Uterus (tissue), 4 donors: ENCODE data around the gene MAGEB4. TPM values are rescaled to one million over a fixed set of nuclear protein-coding genes. Genes with fewer than 3 reads are reported as not detected.

Experiments
- DNase-seq, 2 donors: peaks; one replicate each; pipeline ENCODE4 v3.0.0-alpha.2; 2019 to 2020
- H3K27ac ChIP-seq, 2 donors: fragments of 200-600 bp; sonication (generic); 1 replicate in 1 of 2; 2 replicates in 1 of 2; pipeline ENCODE4 v1.5.1; 2016 to 2018
- H3K27me3 ChIP-seq, 2 donors: fragments of 200-600 bp; sonication (generic); one replicate each; pipeline ENCODE4 v1.5.1; 2018 to 2019; ENCODE audit warnings: control low read depth in 1 of 2
- H3K36me3 ChIP-seq, 2 donors: fragments of 200-600 bp; sonication (generic); one replicate each; pipeline ENCODE4 v1.5.1; 2019; ENCODE audit warnings: control low read depth in 1 of 2
- H3K4me1 ChIP-seq, 2 donors: fragments of 200-600 bp; sonication (generic); one replicate each; pipeline ENCODE4 v1.5.1; 2018 to 2019; ENCODE audit warnings: control low read depth in 1 of 2
- H3K4me3 ChIP-seq, 2 donors: fragments of 200-600 bp; sonication (generic); 1 replicate in 1 of 2; 2 replicates in 1 of 2; pipeline ENCODE4 v1.5.1; 2018 to 2019; ENCODE audit warnings: mild to moderate bottlenecking in 1 of 2
- H3K9me3 ChIP-seq, 2 donors: fragments of 200-600 bp; sonication (generic); one replicate each; pipeline ENCODE4 v1.5.1; 2019; ENCODE audit warnings: control low read depth in 1 of 2
- CTCF ChIP-seq, 4 experiments: fragments of 200-600 bp in 2 of 4; fragments of 450-650 bp in 2 of 4; sonication (generic) in 2 of 4; IDR thresholded peaks; one replicate each; pipeline ENCODE4 v1.5.1; 2016 to 2019; ENCODE audit warnings: antibody characterized with exemption in 4 of 4, mild to moderate bottlenecking in 2 of 4, moderate library complexity in 1 of 4
- POLR2A ChIP-seq, 2 donors: fragments of 450-650 bp; IDR thresholded peaks; one replicate each; pipeline ENCODE4 v1.6.1; 2016; ENCODE audit warnings: antibody characterized with exemption in 2 of 2, mild to moderate bottlenecking in 1 of 2, moderate library complexity in 1 of 2
- intact Hi-C: fragments of 100-400 bp; cut with DNase I; formaldehyde crosslinking; loops from one replicate; pipeline ENCODE4 v1.15.1; 2023; ENCODE audit warnings: low total_unique reads
- total RNA-seq, 4 donors: library from RNA; depleted of rRNA in 3 of 4; stranded (reverse); fragments of >200 nt in 3 of 4; gene quantifications; one replicate each; pipeline versions ENCODE4 v1.1.0 to v1.2.4, GENCODE V29; 2014 to 2023
- donor health status: DM: yes; HTN: yes; CAD: no.

MAGEB4 gene
- total RNA-seq, 4 donors from 2014 or later: not detected

- no peak for DNase-seq
- H3K4me3 ChIP-seq: no peak within 1 kb of the TSS
- no peaks in the 10 kb centered on the region for H3K4me1 ChIP-seq
- H3K27ac ChIP-seq: no peak within 1 kb of the TSS
- intact Hi-C loops: no loop called here
- TF ChIP-seq POLR2A (IDR thresholded peaks at IDR 0.05) (no peak), CTCF (IDR thresholded peaks at IDR 0.05) (no peak)
- no peaks in the 10 kb centered on the region for H3K27me3 ChIP-seq
- H3K36me3 ChIP-seq: no peaks in the 10 kb centered on the region
- no peaks in the 10 kb centered on the region for H3K9me3 ChIP-seq
Observed at GRCh38 chrX:30230395-30230794, 11.4 kb upstream of the MAGEB4 start, which contains the start of gene MAGEB3. MAGEB3 (plus strand) TSS chrX:30230657; CDS start chrX:30235925, 5,268 bp downstream.

GRCh38 chrX:30246769-30247489 is 5.1 kb downstream of the MAGEB4 start, which contains the start of gene MAGEB1:
MAGEB1 (plus strand) TSS chrX:30247146; CDS start chrX:30250494, 3,348 bp downstream.
- H3K36me3 ChIP-seq: no peaks in the 10 kb centered on the region
- no peak within 1 kb of the TSS for H3K4me3 ChIP-seq
- no peak for DNase-seq
- intact Hi-C loops: no loop called here
- H3K27ac ChIP-seq: no peak within 1 kb of the TSS
- TF ChIP-seq POLR2A (IDR thresholded peaks at IDR 0.05) (no peak), CTCF (IDR thresholded peaks at IDR 0.05) (no peak)
- H3K9me3 ChIP-seq: no peaks in the 10 kb centered on the region
- no peaks in the 10 kb centered on the region for H3K27me3 ChIP-seq
- H3K4me1 ChIP-seq: no peaks in the 10 kb centered on the region

GRCh38 chrX:30248854-30249253 is 7.1 kb downstream of the MAGEB4 start:
- H3K4me1 ChIP-seq: no peaks in the 10 kb centered on the region
- no peaks in the 10 kb centered on the region for H3K27me3 ChIP-seq
- intact Hi-C loops: no loop called here
- H3K9me3 ChIP-seq: no peaks in the 10 kb centered on the region
- TF ChIP-seq POLR2A (IDR thresholded peaks at IDR 0.05): no peak
- no peak for TF ChIP-seq CTCF (IDR thresholded peaks at IDR 0.05)
- DNase-seq: no peak
- H3K4me3 ChIP-seq: no peak overlapping the region
- no peaks in the 10 kb centered on the region for H3K36me3 ChIP-seq
- no peak overlapping the region for H3K27ac ChIP-seq

DNA sequence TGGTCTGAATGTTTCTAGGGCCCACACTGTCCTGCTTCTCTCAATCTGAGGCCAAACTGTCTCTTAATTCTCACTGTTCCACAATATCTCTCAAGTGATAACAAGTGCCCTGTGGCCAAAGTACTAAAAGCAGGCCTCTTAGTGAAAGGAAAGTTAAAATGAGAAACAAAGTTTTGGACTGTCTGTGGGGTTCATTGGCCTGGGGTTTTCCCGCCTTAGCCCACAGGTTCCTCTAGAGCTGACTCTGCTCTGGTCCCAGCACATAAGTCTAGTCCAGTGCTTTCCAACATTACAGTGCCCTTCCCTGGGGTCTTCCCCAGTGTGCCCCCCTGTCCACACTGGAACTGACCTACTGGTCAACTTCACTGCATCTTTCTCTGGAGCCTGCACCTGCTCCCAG is 11.5 kb downstream of the MAGEB4 start:
- DNase-seq: no peak
- intact Hi-C loops: no loop called here
- H3K4me1 ChIP-seq: no peaks in the 10 kb centered on the region

More for the DNA sequence above, 11.5 kb downstream of the MAGEB4 start:
- no peaks in the 10 kb centered on the region for H3K36me3 ChIP-seq
- H3K4me3 ChIP-seq: no peak overlapping the region
- no peak overlapping the region for H3K27ac ChIP-seq
- TF ChIP-seq POLR2A (IDR thresholded peaks at IDR 0.05) (no peak), CTCF (IDR thresholded peaks at IDR 0.05) (no peak)
- no peaks in the 10 kb centered on the region for H3K9me3 ChIP-seq
- H3K27me3 ChIP-seq: no peaks in the 10 kb centered on the region
